ENCODE measurements around the gene LRSAM1.
"Not testable (repeated sequence)": the region's sequence is repeated elsewhere in the genome, so short reads cannot be mapped to it uniquely, and the experiment has no call there.

The LRSAM1 gene

GRCh38 chr9:127455324-127455992 lies 4.1 kb downstream of the LRSAM1 start:
- 25% methylated on average over 4 of the region's 6 CpGs for WGBS (ENCODE audit: insufficient coverage)
- H3K27ac ChIP-seq (ENCODE audit: insufficient read depth in 1 of 2, low read depth in 1 of 2, low read length in 2 of 2, poor library complexity in 1 of 2, severe bottlenecking in 2 of 2) = peak overlapping the region in 1 of 2 experiments; percentile 41
- no peaks in the 10 kb centered on the region for H3K27me3 ChIP-seq (replicated peaks in 2 of 5; ENCODE audit: control insufficient read depth in 4 of 5, insufficient read depth in 5 of 5, low read length in 4 of 5)
- POLR2A ChIA-PET = interaction anchor here (0.6 kb wide), 1 partner anchor 12 kb away, joined by 3 read pairs; no protein-coding TSS in a partner anchor
- peaks cover 0 to 34% (median 24%) of the 10 kb centered on the region in 4 experiments for H3K4me1 ChIP-seq (ENCODE audit: control extremely low read depth in 1 of 4, control insufficient read depth in 4 of 4, insufficient read depth in 4 of 4, low read length in 3 of 4)
- H3K9me3 ChIP-seq (ENCODE audit: control extremely low read depth in 1 of 5, control insufficient read depth in 4 of 5, insufficient read depth in 2 of 5, low read depth in 1 of 5, low read length in 4 of 5) = no peaks in the 10 kb centered on the region
- peak overlapping the region in 3 of 7 experiments; percentile 2 to 37 (median 34) for H3K4me3 ChIP-seq (ENCODE audit: control insufficient read depth in 1 of 7, extremely low read depth in 1 of 7, insufficient read depth in 4 of 7, low read depth in 2 of 7, low read length in 6 of 7)
- peaks cover 0 to 35% (median 16%) of the 10 kb centered on the region in 4 experiments for H3K36me3 ChIP-seq (ENCODE audit: control insufficient read depth in 4 of 4, insufficient read depth in 4 of 4, low read length in 3 of 4)
- DNase-seq = peak; percentile 72 to 92 (median 87)
- CTCF ChIA-PET = interaction anchor here (0.6 to 1.6 kb wide), 14 partner anchors 9 to 256 kb away, joined by 3 to 5 read pairs (median 3); no protein-coding TSS in a partner anchor

- CTCF ChIA-PET = no interaction called here
Observed at GRCh38 chr9:127457191-127457878, 6.0 kb downstream of the LRSAM1 start.

GRCh38 chr9:127458921-127459320 lies 7.6 kb downstream of the LRSAM1 start:
- no peak for DNase-seq
- POLR2A ChIA-PET = interaction anchor here (0.6 kb wide), 1 partner anchor 41 kb away, joined by 4 read pairs; no protein-coding TSS in a partner anchor
- peaks cover 5 to 61% (median 40%) of the 10 kb centered on the region in 4 experiments for H3K36me3 ChIP-seq (ENCODE audit: control insufficient read depth in 4 of 4, insufficient read depth in 4 of 4, low read length in 3 of 4)
- no peaks in the 10 kb centered on the region for H3K9me3 ChIP-seq (ENCODE audit: control extremely low read depth in 1 of 5, control insufficient read depth in 4 of 5, insufficient read depth in 2 of 5, low read depth in 1 of 5, low read length in 4 of 5)
- H3K27ac ChIP-seq (ENCODE audit: insufficient read depth in 1 of 2, low read depth in 1 of 2, low read length in 2 of 2, poor library complexity in 1 of 2, severe bottlenecking in 2 of 2) = no peak overlapping the region
- CTCF ChIA-PET = interaction anchor here (1.2 kb wide), 1 partner anchor 38 kb away, joined by 3 read pairs; no protein-coding TSS in a partner anchor
- peaks cover 0 to 19% (median 13%) of the 10 kb centered on the region in 4 experiments for H3K4me1 ChIP-seq (ENCODE audit: control extremely low read depth in 1 of 4, control insufficient read depth in 4 of 4, insufficient read depth in 4 of 4, low read length in 3 of 4)
- H3K4me3 ChIP-seq (ENCODE audit: control insufficient read depth in 1 of 7, extremely low read depth in 1 of 7, insufficient read depth in 4 of 7, low read depth in 2 of 7, low read length in 6 of 7) = no peak overlapping the region
- WGBS (ENCODE audit: insufficient coverage) = 96% methylated on average over 9 of the region's 9 CpGs
- no peaks in the 10 kb centered on the region for H3K27me3 ChIP-seq (replicated peaks in 2 of 5; ENCODE audit: control insufficient read depth in 4 of 5, insufficient read depth in 5 of 5, low read length in 4 of 5)

More at GRCh38 chr9:127457191-127457878, 6.0 kb downstream of the LRSAM1 start:
- POLR2A ChIA-PET = interaction anchor here (0.9 kb wide), 1 partner anchor 9 kb away, joined by 10 read pairs; no protein-coding TSS in a partner anchor
- Histone ChIP-seq H3K27ac (ENCODE audit: insufficient read depth in 1 of 2, low read depth in 1 of 2, low read length in 2 of 2, poor library complexity in 1 of 2, severe bottlenecking in 2 of 2) (no peak overlapping the region), H3K9me3 (ENCODE audit: control extremely low read depth in 1 of 5, control insufficient read depth in 4 of 5, insufficient read depth in 2 of 5, low read depth in 1 of 5, low read length in 4 of 5) (no peaks in the 10 kb centered on the region), H3K27me3 (replicated peaks in 2 of 5; ENCODE audit: control insufficient read depth in 4 of 5, insufficient read depth in 5 of 5, low read length in 4 of 5) (no peaks in the 10 kb centered on the region), H3K4me1 (ENCODE audit: control extremely low read depth in 1 of 4, control insufficient read depth in 4 of 4, insufficient read depth in 4 of 4, low read length in 3 of 4) (peaks cover 0 to 24% (median 16%) of the 10 kb centered on the region in 4 experiments), H3K4me3 (ENCODE audit: control insufficient read depth in 1 of 7, extremely low read depth in 1 of 7, insufficient read depth in 4 of 7, low read depth in 2 of 7, low read length in 6 of 7) (no peak overlapping the region), H3K36me3 (ENCODE audit: control insufficient read depth in 4 of 4, insufficient read depth in 4 of 4, low read length in 3 of 4) (peaks cover 4 to 48% (median 29%) of the 10 kb centered on the region in 4 experiments)
- 98% methylated on average over 16 of the region's 17 CpGs for WGBS (ENCODE audit: insufficient coverage)
- DNase-seq = no peak

GRCh38 chr9:127463382-127463781 lies 12.1 kb downstream of the LRSAM1 start:
- no peak overlapping the region for H3K27ac ChIP-seq (ENCODE audit: insufficient read depth in 1 of 2, low read depth in 1 of 2, low read length in 2 of 2, poor library complexity in 1 of 2, severe bottlenecking in 2 of 2)
- POLR2A ChIA-PET = no interaction called here

GRCh38 chr9:127463911-127464310 lies 12.6 kb downstream of the LRSAM1 start:
- CTCF ChIA-PET = interaction anchor here (1.1 kb wide), 1 partner anchor 8 kb away, joined by 3 read pairs; no protein-coding TSS in a partner anchor
- H3K36me3 ChIP-seq (ENCODE audit: control insufficient read depth in 4 of 4, insufficient read depth in 4 of 4, low read length in 3 of 4) = peaks cover 9 to 77% (median 45%) of the 10 kb centered on the region in 4 experiments

More at GRCh38 chr9:127463382-127463781, 12.1 kb downstream of the LRSAM1 start:
- no peaks in the 10 kb centered on the region for H3K4me1 ChIP-seq (ENCODE audit: control extremely low read depth in 1 of 4, control insufficient read depth in 4 of 4, insufficient read depth in 4 of 4, low read length in 3 of 4)
- peaks cover 8 to 76% (median 46%) of the 10 kb centered on the region in 4 experiments for H3K36me3 ChIP-seq (ENCODE audit: control insufficient read depth in 4 of 4, insufficient read depth in 4 of 4, low read length in 3 of 4)
- no peaks in the 10 kb centered on the region for H3K27me3 ChIP-seq (replicated peaks in 2 of 5; ENCODE audit: control insufficient read depth in 4 of 5, insufficient read depth in 5 of 5, low read length in 4 of 5)
- 100% methylated on average over 3 of the region's 3 CpGs for WGBS (ENCODE audit: insufficient coverage)
- CTCF ChIA-PET = interaction anchor here (0.5 to 1.1 kb wide), 2 partner anchors 8 to 48 kb away, joined by 3 read pairs; no protein-coding TSS in a partner anchor
- DNase-seq = no peak
- no peak overlapping the region for H3K4me3 ChIP-seq (ENCODE audit: control insufficient read depth in 1 of 7, extremely low read depth in 1 of 7, insufficient read depth in 4 of 7, low read depth in 2 of 7, low read length in 6 of 7)
- no peaks in the 10 kb centered on the region for H3K9me3 ChIP-seq (ENCODE audit: control extremely low read depth in 1 of 5, control insufficient read depth in 4 of 5, insufficient read depth in 2 of 5, low read depth in 1 of 5, low read length in 4 of 5)

GRCh38 chr9:127466407-127466917 lies 15.2 kb downstream of the LRSAM1 start:
- CTCF ChIA-PET; POLR2A ChIA-PET; H3K27ac ChIP-seq (ENCODE audit: insufficient read depth in 1 of 2, low read depth in 1 of 2, low read length in 2 of 2, poor library complexity in 1 of 2, severe bottlenecking in 2 of 2); H3K4me3 ChIP-seq (ENCODE audit: control insufficient read depth in 1 of 7, extremely low read depth in 1 of 7, insufficient read depth in 4 of 7, low read depth in 2 of 7, low read length in 6 of 7); H3K4me1 ChIP-seq (ENCODE audit: control extremely low read depth in 1 of 4, control insufficient read depth in 4 of 4, insufficient read depth in 4 of 4, low read length in 3 of 4); H3K9me3 ChIP-seq (ENCODE audit: control extremely low read depth in 1 of 5, control insufficient read depth in 4 of 5, insufficient read depth in 2 of 5, low read depth in 1 of 5, low read length in 4 of 5); H3K27me3 ChIP-seq (replicated peaks in 2 of 5; ENCODE audit: control insufficient read depth in 4 of 5, insufficient read depth in 5 of 5, low read length in 4 of 5): not testable (repeated sequence)
- peak in 1 of 3 donors; percentile 10 for DNase-seq
- peaks cover 14 to 59% (median 38%) of the 10 kb centered on the region in 4 experiments for H3K36me3 ChIP-seq (ENCODE audit: control insufficient read depth in 4 of 4, insufficient read depth in 4 of 4, low read length in 3 of 4)
- no CpG with 5 or more reads among the region's 5 CpGs for WGBS (ENCODE audit: insufficient coverage)

More at GRCh38 chr9:127463911-127464310, 12.6 kb downstream of the LRSAM1 start:
- Histone ChIP-seq H3K4me1 (ENCODE audit: control extremely low read depth in 1 of 4, control insufficient read depth in 4 of 4, insufficient read depth in 4 of 4, low read length in 3 of 4) (no peaks in the 10 kb centered on the region), H3K27me3 (replicated peaks in 2 of 5; ENCODE audit: control insufficient read depth in 4 of 5, insufficient read depth in 5 of 5, low read length in 4 of 5) (no peaks in the 10 kb centered on the region), H3K9me3 (ENCODE audit: control extremely low read depth in 1 of 5, control insufficient read depth in 4 of 5, insufficient read depth in 2 of 5, low read depth in 1 of 5, low read length in 4 of 5) (no peaks in the 10 kb centered on the region), H3K4me3 (ENCODE audit: control insufficient read depth in 1 of 7, extremely low read depth in 1 of 7, insufficient read depth in 4 of 7, low read depth in 2 of 7, low read length in 6 of 7) (no peak overlapping the region), H3K27ac (ENCODE audit: insufficient read depth in 1 of 2, low read depth in 1 of 2, low read length in 2 of 2, poor library complexity in 1 of 2, severe bottlenecking in 2 of 2) (no peak overlapping the region)
- no peak for DNase-seq
- POLR2A ChIA-PET = no interaction called here
- WGBS (ENCODE audit: insufficient coverage) = 98% methylated on average over 7 of the region's 7 CpGs
